K562 (cell line): ENCODE data around the gene RNASET2.
A peak's percentile ranks its signal among the peaks of the same experiment; 100 is the strongest.

ENCODE experiments used
- EP300 ChIP-seq: IDR thresholded peaks from 2 replicates; pipeline ENCODE4 v1.6.1; 2012; ENCODE audit warnings: low read length, improper control_type of control experiment
- SMC3 ChIP-seq: conservative IDR thresholded peaks from 2 replicates; pipeline ENCODE4 v1.6.1; 2011; ENCODE audit warnings: low read depth, low read length, improper control_type of control experiment; ENCODE audit not compliant: insufficient read depth
- TF ChIP-seq, protein P1 (sequence below), 2 experiments: fragments of 450-650 bp in 1 of 2; IDR thresholded peaks; 2 replicates each; pipeline ENCODE4 v1.6.1; 2011 to 2017; ENCODE audit warnings: low read depth in 2 of 2, antibody characterized with exemption in 1 of 2, borderline replicate concordance in 1 of 2, low read length in 1 of 2, mild to moderate bottlenecking in 1 of 2, mixed read lengths in 1 of 2; ENCODE audit not compliant: control insufficient read depth in 1 of 2

DNA sequence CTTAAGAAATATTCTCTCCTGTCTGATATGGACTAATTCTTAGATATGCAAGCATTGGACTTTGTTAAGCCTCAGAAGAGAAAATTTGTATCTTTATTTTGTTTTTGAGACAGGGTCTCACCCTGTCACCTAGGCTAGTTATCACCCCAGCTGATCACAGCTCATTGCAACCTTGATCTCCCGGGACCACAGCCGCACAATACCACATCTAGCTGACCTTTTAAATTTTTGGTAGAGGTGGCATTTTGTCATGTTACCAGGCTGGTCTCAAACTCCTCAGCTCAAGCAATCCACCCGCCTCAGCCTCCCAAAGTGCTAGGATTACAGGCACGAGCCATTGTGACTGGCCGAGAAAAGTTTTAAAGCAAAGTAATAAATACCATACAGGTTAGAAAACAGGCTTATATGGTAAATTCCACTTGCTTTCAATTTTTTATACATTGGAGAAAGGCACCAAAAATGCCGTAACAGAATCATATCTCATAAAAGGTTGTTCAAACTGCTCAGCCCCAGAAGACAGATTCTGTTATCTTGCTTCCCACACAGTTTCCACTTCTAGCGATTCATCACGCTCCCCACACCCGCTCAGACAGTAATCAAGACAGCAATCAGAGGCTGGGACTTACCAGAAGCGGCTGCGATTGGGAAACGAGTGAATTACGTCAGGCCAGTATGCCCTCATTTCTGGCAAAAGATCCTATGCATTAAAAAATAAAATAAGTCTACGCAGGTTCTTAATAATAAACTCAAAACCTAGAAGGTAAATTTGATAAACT, 13.8 kb downstream of the RNASET2 start:
- no peak for TF ChIP-seq SMC3
- peak; percentile 90 for TF ChIP-seq EP300
- TF ChIP-seq, protein P1, sequence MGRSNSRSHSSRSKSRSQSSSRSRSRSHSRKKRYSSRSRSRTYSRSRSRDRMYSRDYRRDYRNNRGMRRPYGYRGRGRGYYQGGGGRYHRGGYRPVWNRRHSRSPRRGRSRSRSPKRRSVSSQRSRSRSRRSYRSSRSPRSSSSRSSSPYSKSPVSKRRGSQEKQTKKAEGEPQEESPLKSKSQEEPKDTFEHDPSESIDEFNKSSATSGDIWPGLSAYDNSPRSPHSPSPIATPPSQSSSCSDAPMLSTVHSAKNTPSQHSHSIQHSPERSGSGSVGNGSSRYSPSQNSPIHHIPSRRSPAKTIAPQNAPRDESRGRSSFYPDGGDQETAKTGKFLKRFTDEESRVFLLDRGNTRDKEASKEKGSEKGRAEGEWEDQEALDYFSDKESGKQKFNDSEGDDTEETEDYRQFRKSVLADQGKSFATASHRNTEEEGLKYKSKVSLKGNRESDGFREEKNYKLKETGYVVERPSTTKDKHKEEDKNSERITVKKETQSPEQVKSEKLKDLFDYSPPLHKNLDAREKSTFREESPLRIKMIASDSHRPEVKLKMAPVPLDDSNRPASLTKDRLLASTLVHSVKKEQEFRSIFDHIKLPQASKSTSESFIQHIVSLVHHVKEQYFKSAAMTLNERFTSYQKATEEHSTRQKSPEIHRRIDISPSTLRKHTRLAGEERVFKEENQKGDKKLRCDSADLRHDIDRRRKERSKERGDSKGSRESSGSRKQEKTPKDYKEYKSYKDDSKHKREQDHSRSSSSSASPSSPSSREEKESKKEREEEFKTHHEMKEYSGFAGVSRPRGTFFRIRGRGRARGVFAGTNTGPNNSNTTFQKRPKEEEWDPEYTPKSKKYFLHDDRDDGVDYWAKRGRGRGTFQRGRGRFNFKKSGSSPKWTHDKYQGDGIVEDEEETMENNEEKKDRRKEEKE (IDR thresholded peaks at IDR 0.05; ENCODE audit: borderline replicate concordance in 1 of 2, control insufficient read depth in 1 of 2, low read depth in 2 of 2, low read length in 1 of 2): no peak
